Endodermal cell (in vitro differentiated cells): ENCODE data around the gene CACNA2D2. TPM values are rescaled to one million over a fixed set of nuclear protein-coding genes. Genes with fewer than 3 reads are reported as not detected.

Experiments used
- DNase-seq: peaks from one replicate; pipeline ENCODE4 v3.0.0-alpha.2; 2017
- H3K27ac ChIP-seq: 2 replicates; pipeline ENCODE4 v1.5.1; 2013; ENCODE audit warnings: mild to moderate bottlenecking, low read depth, low read length, moderate library complexity
- H3K27me3 ChIP-seq: 2 replicates; pipeline ENCODE4 v1.6.1; 2013; ENCODE audit warnings: mild to moderate bottlenecking, low read length, moderate library complexity; ENCODE audit not compliant: insufficient read depth, control insufficient read depth, poor library complexity, severe bottlenecking
- H3K36me3 ChIP-seq: 2 replicates; pipeline ENCODE4 v1.7.0; 2013; ENCODE audit warnings: mild to moderate bottlenecking, low read length, moderate library complexity; ENCODE audit not compliant: control insufficient read depth, insufficient read depth
- H3K4me1 ChIP-seq: one replicate; pipeline ENCODE4 v1.7.0; 2013; ENCODE audit warnings: low read length; ENCODE audit not compliant: control insufficient read depth, insufficient read depth
- H3K4me3 ChIP-seq: 2 replicates; pipeline ENCODE4 v1.5.1; 2013; ENCODE audit warnings: mild to moderate bottlenecking, low read length, moderate library complexity
- H3K9ac ChIP-seq: 2 replicates; pipeline ENCODE4 v1.6.1; 2013; ENCODE audit warnings: mild to moderate bottlenecking, low read length, moderate library complexity; ENCODE audit not compliant: poor library complexity, severe bottlenecking; ENCODE audit errors: extremely low read depth
- H3K9me3 ChIP-seq: 2 replicates; pipeline ENCODE4 v1.6.1; 2013; ENCODE audit warnings: mild to moderate bottlenecking, low read length, moderate library complexity; ENCODE audit not compliant: control insufficient read depth
- H3K27ac Mint-ChIP-seq: 2 replicates; pipeline ENCODE4 v1.8.0; 2020; ENCODE audit warnings: mixed read lengths
- H3K27me3 Mint-ChIP-seq: 2 replicates; pipeline ENCODE4 v1.8.0; 2021; ENCODE audit warnings: mild to moderate bottlenecking, mixed read lengths; ENCODE audit not compliant: insufficient read depth
- H3K36me3 Mint-ChIP-seq: 2 replicates; pipeline ENCODE4 v1.8.0; 2020; ENCODE audit warnings: low read depth, mixed read lengths
- H3K4me1 Mint-ChIP-seq: 2 replicates; pipeline ENCODE4 v1.8.0; 2020; ENCODE audit warnings: mixed read lengths
- H3K4me3 Mint-ChIP-seq: 2 replicates; pipeline ENCODE4 v1.8.0; 2020; ENCODE audit warnings: mild to moderate bottlenecking, moderate library complexity, mixed read lengths
- H3K9me3 Mint-ChIP-seq: 2 replicates; pipeline ENCODE4 v1.8.0; 2020; ENCODE audit warnings: mild to moderate bottlenecking, mixed read lengths
- CTCF ChIP-seq: fragments of 200-600 bp; sonication (generic); conservative IDR thresholded peaks from 2 replicates; pipeline ENCODE4 v1.5.0; 2021; ENCODE audit warnings: antibody characterized with exemption, mild to moderate bottlenecking
- WGBS, 2 experiments: methylation state at CpG; one replicate each; pipeline versions ENCODE4 v1.1.5 to v1.1.7; 2013; ENCODE audit warnings: missing lambda C conversion rate in 2 of 2, mixed read lengths in 1 of 2; ENCODE audit not compliant: insufficient coverage in 1 of 2, insufficient read length in 1 of 2; 5-methylcytosine and 5-hydroxymethylcytosine counted together
- total RNA-seq, 2 donors: library from RNA; stranded (reverse); fragmentation: NEBNext Ultra II Directional in 1 of 2; extraction: Animal tissue kit (Norgen Biotek cat#: 25700) in 1 of 2; gene quantifications; 2 replicates in 1 of 2; 3 replicates in 1 of 2; pipeline ENCODE4 v1.2.1, GENCODE V29; 2021

Gene CACNA2D2
- total RNA-seq, 2 donors from 2014 or later, result 17.6 to 20.7 TPM

- no peak for TF ChIP-seq CTCF
- Mint-ChIP-seq H3K36me3 (peaks cover 58% of the 10 kb centered on the region), H3K27me3 (no peaks in the 10 kb centered on the region), H3K4me1 (peaks cover 22% of the 10 kb centered on the region), H3K4me3 (peak overlapping the region; percentile 87), H3K27ac (no peak overlapping the region), H3K9me3 (peaks cover 10% of the 10 kb centered on the region)
- Histone ChIP-seq H3K9ac (no peak overlapping the region), H3K4me3 (no peak overlapping the region), H3K9me3 (no peaks in the 10 kb centered on the region), H3K27me3 (no peaks in the 10 kb centered on the region), H3K4me1 (peaks cover 17% of the 10 kb centered on the region), H3K36me3 (peaks cover 31% of the 10 kb centered on the region), H3K27ac (no peak overlapping the region)
- 95 to 100% methylated on average over 8 to 11 of the region's 11 CpGs for WGBS, 2 experiments
- DNase-seq, result no peak
Observed at GRCh38 chr3:50318163-50318562, 185.3 kb downstream of the CACNA2D2 start.

GRCh38 chr3:50317300-50317699 lies 186.1 kb downstream of the CACNA2D2 start:
- Histone ChIP-seq H3K4me1 (peaks cover 12% of the 10 kb centered on the region), H3K27me3 (no peaks in the 10 kb centered on the region), H3K27ac (no peak overlapping the region), H3K9ac (no peak overlapping the region), H3K9me3 (no peaks in the 10 kb centered on the region), H3K36me3 (peaks cover 31% of the 10 kb centered on the region), H3K4me3 (no peak overlapping the region)
- WGBS, 2 experiments, result 93 to 95% methylated on average over 5 to 6 of the region's 6 CpGs
- H3K9me3 Mint-ChIP-seq, result peaks cover 16% of the 10 kb centered on the region
- TF ChIP-seq CTCF, result no peak
- peaks cover 16% of the 10 kb centered on the region for H3K4me1 Mint-ChIP-seq
- DNase-seq, result peak; percentile 43
- H3K4me3 Mint-ChIP-seq, result no peak overlapping the region
- peaks cover 59% of the 10 kb centered on the region for H3K36me3 Mint-ChIP-seq
- no peak overlapping the region for H3K27ac Mint-ChIP-seq
- no peaks in the 10 kb centered on the region for H3K27me3 Mint-ChIP-seq

- DNase-seq, result peak; percentile 84
- no peaks in the 10 kb centered on the region for H3K9me3 ChIP-seq
- peaks cover 31% of the 10 kb centered on the region for H3K36me3 ChIP-seq
- no peak overlapping the region for H3K27ac ChIP-seq
- peaks cover 59% of the 10 kb centered on the region for H3K36me3 Mint-ChIP-seq
- peaks cover 16% of the 10 kb centered on the region for H3K9me3 Mint-ChIP-seq
- WGBS, 2 experiments, result 82 to 94% methylated on average over 3 to 9 of the region's 9 CpGs
- no peak overlapping the region for H3K9ac ChIP-seq
- H3K27ac Mint-ChIP-seq, result no peak overlapping the region
- no peak overlapping the region for H3K4me3 ChIP-seq
- H3K4me1 ChIP-seq, result peaks cover 11% of the 10 kb centered on the region
- peaks cover 16% of the 10 kb centered on the region for H3K4me1 Mint-ChIP-seq
- no peak for TF ChIP-seq CTCF
- H3K4me3 Mint-ChIP-seq, result no peak overlapping the region
- no peaks in the 10 kb centered on the region for H3K27me3 Mint-ChIP-seq
- H3K27me3 ChIP-seq, result no peaks in the 10 kb centered on the region
Observed at GRCh38 chr3:50316657-50317242, 186.7 kb downstream of the CACNA2D2 start.
